ENCODE data around the gene MGAT4A.

GRCh38 chr2:98750593-98751282 is 19.8 kb upstream of the MGAT4A start:
- TF ChIP-seq PCBP2 (optimal IDR thresholded peaks at IDR 0.05; ENCODE audit: low read depth, low read length, poor library complexity, severe bottlenecking) (no peak), CTCF (CRISPR knock-in tag; IDR thresholded peaks at IDR 0.05) (no peak), TBL1XR1 (IDR thresholded peaks at IDR 0.05; ENCODE audit: borderline replicate concordance, low read length, partially characterized antibody) (no peak), ATF3 (CRISPR knock-in tag; IDR thresholded peaks at IDR 0.05) (no peak), SIN3A (IDR thresholded peaks at IDR 0.05; ENCODE audit: borderline replicate concordance, low read depth, low read length) (no peak), ZNF570 (CRISPR knock-in tag; IDR thresholded peaks at IDR 0.05; ENCODE audit: borderline replicate concordance) (no peak), ISL2 (CRISPR knock-in tag; IDR thresholded peaks at IDR 0.05) (no peak), NFIC (IDR thresholded peaks at IDR 0.05; ENCODE audit: low read length) (no peak), JUN (CRISPR knock-in tag; IDR thresholded peaks at IDR 0.05) (no peak)
